Fibroblast of lung (primary cell): ENCODE results near the gene CCNK.

ENCODE experiments used
- CTCF ChIP-seq, 2 donors: IDR thresholded peaks in 1 of 2; conservative IDR thresholded peaks in 1 of 2; 1 replicate in 1 of 2; 2 replicates in 1 of 2; pipeline ENCODE4 v1.5.1; 2011 to 2012; ENCODE audit warnings: low read length in 2 of 2, control low read depth in 1 of 2, inconsistent platforms in 1 of 2, low read depth in 1 of 2, mild to moderate bottlenecking in 1 of 2
- EZH2 ChIP-seq: IDR thresholded peaks from 2 replicates; pipeline ENCODE4 v1.5.1; 2012; ENCODE audit warnings: low read length, control low read depth, mild to moderate bottlenecking; ENCODE audit errors: missing control alignments

- TF ChIP-seq EZH2 (no peak), CTCF (conservative IDR thresholded peaks at IDR 0.05 in 1 of 2, IDR thresholded peaks at IDR 0.05 in 1 of 2; ENCODE audit: low read depth in 1 of 2, low read length in 2 of 2) (no peak)
These were observed 54.2 kb downstream of the CCNK start for GRCh38 chr14:99535448-99535847.
